Limb (tissue), 2 donors: ENCODE data around the gene MAP3K1.

Experiments
- DNase-seq, 2 donors: peaks; one replicate each; pipeline ENCODE4 v3.0.0-alpha.2; 2016; ENCODE audit errors: extremely low spot score in 2 of 2

The MAP3K1 gene

DNA sequence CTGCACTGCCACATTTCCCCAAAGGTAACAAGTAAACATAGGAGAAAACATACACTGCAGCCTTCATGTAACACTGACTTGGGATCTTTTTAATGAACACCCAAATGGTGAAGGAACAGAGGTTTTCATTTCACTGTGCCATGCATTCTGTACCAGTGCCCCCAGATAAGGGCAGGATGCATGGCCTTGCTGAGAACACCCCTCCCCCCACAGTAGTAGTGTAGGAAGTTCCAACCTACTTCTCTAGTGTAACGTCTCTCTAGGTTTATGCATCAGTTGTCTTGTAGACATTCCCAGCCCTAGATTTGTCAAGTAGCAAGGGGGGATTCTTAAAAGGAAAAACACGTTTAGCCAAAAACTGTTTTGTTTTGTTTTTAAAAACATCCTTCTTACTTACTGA, 29.9 kb downstream of the MAP3K1 start:
- no peak for DNase-seq

DNA sequence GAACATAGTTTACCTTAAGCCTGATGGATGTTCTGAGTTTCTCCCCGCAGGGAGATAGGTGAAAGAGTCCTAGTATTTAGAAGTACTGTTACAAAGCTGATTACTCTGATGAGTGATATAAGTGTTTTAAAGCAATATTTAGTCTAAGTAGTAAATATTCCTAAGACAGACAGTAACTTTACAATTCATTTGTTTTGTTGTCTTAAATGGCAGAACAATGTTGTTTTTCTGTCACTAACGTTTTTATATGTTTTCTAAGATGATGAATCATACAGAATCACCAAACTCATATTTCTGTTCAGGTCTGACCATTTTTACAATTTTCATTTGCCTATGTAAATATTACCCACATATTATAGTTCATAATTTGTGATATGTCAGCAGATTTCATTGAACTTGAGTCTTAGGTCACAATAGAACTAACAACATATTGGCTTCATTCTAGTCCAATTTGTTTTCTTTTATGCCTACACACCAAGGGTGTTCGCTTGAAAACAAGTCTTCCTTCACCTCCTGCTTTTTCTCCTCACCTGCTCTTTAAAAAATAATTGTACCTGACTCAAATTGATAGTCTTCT, 30.6 kb downstream of the MAP3K1 start:
- DNase-seq: no peak

DNA sequence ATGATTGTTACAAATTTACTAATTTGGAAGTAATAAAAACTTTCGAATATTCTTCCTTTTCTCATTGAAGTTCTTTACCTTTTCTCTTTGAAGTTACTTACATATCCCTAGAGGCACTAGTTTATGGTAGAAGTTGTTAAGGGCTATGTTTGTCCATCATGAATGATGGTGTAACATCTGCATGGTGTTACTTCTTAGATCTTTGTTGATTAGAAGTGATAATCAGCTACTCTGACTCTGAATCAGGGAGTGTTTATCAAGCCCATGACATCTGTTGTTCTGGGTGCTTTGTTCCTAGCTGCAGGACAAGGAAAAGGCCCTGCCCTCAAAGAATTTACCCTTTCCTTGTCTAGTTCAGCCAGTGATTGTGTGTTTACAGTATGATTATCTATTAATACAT, 32.9 kb downstream of the MAP3K1 start:
- DNase-seq: no peak

GRCh38 chr5:56849671-56850070, 34.3 kb downstream of the MAP3K1 start:
- DNase-seq: no peak

DNA sequence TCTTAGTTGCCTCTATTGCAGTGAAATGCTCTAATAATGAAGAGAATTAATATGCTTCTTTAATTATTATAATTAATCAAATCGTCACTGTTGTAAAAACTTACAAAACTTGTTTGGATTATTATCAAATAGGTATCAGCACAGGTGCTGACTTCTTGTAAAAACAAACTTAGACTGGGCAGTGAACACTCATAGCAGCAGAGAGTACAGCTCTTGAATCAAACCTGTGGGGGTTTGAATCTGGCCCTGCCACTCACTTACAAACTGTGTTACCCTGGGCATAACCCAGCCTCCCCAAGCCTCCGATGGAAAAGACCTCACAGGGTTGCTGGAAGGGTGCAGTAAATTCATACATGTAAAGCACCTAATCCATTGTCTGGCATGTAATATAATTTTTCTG, 35.1 kb downstream of the MAP3K1 start:
- DNase-seq: no peak

GRCh38 chr5:56851258-56851941, 36.1 kb downstream of the MAP3K1 start:
- DNase-seq: no peak

- no peak for DNase-seq
These were observed 37.1 kb downstream of the MAP3K1 start for GRCh38 chr5:56852228-56853000.

- DNase-seq: no peak
These were observed 38.3 kb downstream of the MAP3K1 start for GRCh38 chr5:56853698-56854097.

DNA sequence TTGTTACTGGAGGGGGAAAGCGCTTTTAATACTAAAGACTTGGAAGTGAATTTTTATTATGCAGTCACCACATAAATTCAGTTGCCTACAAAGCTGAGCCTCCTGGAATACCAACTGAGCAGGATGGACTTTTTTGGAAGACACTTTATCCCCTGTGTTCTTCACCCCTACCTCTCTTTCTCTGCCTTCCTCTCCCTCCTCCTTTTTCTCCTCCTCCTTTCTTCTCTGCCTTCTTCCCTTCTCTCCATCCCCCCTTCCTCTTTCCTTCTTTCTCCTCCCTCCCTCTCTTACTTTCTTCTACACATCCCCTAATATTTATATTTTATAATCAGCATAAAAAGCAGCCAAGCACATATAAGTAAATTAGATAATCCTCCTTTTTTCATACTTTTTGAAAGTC, 39.6 kb downstream of the MAP3K1 start:
- DNase-seq: no peak

DNA sequence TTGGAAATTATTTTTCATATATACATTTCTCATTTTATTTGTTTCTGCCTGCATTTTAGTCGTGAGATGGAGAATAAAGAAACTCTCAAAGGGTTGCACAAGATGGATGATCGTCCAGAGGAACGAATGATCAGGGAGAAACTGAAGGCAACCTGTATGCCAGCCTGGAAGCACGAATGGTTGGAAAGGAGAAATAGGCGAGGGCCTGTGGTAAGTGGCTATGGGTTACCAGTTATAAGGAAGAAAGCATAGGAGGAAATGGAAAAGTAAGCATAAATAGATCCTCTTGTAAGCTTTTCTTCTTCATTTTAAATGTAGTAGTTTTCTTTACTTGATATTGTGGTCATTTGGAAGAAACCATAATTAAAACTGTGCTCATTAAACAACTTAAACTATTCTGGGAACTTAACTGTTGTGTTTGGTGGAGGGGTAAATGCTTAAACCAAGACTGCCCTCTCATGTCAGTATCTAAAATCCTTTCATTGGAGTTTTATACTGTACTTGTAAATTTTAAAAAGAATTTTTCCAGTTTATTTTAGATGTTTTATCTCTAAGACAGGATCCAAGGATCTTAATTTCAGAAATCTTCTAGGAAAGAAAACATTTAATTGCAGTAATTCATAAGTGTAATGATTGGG, 41.3 kb downstream of the MAP3K1 start:
- no peak for DNase-seq

GRCh38 chr5:56858777-56859442, 43.6 kb downstream of the MAP3K1 start:
- DNase-seq: no peak

DNA sequence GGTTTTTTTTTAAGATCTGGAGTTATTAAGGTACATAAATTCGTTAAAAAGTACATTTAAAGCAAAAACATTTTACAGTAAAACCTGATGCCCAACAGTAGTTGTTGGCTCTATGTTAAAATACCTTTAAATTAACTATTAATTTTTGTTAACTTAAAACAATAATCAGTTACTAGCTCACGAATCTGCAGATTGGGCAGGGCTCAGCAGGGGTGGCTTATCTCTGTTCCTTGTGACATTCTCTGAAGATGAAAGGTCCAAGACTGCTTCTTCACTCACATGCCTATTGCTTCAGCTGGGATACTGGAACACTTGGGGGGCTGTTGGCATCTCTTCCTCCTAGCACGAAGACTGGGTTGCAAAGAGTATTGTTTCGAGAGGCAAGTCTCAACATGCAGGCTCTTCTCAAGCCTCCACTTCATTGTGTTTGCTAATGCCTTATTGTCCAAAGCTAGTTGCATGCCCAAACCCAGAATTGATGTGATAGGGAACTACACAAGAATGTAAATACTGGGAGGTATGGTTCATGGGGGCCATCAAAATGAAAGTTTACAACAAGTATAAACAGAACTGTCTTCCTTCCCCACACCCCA, 46.6 kb downstream of the MAP3K1 start:
- DNase-seq: no peak

- no peak for DNase-seq
These were observed 47.6 kb downstream of the MAP3K1 start for GRCh38 chr5:56862909-56863308.

DNA sequence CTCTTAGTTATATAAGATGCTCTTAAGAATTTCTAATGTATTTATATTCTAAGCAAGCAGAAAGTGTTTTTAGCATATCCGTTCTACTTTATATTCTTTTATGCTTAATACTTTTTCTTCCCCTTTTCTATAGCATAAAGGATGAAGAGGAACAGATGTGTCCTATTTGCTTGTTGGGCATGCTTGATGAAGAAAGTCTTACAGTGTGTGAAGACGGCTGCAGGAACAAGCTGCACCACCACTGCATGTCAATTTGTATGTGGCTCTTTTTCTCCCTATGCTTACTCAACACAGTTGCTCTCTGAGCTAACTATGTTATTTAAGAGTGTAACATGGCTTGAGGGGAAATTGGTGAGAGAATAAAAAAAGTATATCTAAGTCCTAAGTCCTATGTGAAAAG, 56.4 kb downstream of the MAP3K1 start:
- DNase-seq: no peak

GRCh38 chr5:56873056-56873455, 57.7 kb downstream of the MAP3K1 start:
- DNase-seq: no peak

DNA sequence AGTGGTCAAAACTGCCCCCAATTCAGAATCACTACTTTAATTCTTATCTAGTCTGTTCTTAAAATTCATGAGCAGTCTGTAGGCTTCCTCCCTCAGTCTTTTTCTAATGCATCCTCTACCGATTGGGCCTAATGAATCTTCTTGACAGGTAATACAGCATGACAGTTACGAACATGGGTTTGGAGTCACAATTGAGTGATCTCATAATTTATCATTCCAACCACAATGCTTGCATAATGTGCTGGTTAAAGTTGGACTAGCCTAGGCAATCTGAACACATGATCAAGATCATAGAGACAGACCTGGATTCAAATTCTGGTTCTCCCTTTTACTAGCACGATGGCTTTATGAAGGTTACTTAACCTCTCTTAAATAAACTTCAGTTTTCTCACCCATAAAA, 61.0 kb downstream of the MAP3K1 start:
- no peak for DNase-seq

GRCh38 chr5:56881571-56881970, 66.2 kb downstream of the MAP3K1 start:
- DNase-seq: no peak

GRCh38 chr5:56893251-56893951, 78.1 kb downstream of the MAP3K1 start:
- DNase-seq: no peak

- DNase-seq: no peak
These were observed 81.4 kb downstream of the MAP3K1 start for GRCh38 chr5:56896763-56897162.

- no peak for DNase-seq
These were observed 82.9 kb downstream of the MAP3K1 start for GRCh38 chr5:56898213-56898612.

- DNase-seq: no peak
These were observed 85.0 kb downstream of the MAP3K1 start for GRCh38 chr5:56900395-56900794.
